NCI-H146 (cell line): ENCODE measurements around the gene GNAI1.

ENCODE experiments used
- DNase-seq: peaks from one replicate; lab custom pipeline; 2025; lab: John Stamatoyannopoulos, UW

GNAI1 gene

DNA sequence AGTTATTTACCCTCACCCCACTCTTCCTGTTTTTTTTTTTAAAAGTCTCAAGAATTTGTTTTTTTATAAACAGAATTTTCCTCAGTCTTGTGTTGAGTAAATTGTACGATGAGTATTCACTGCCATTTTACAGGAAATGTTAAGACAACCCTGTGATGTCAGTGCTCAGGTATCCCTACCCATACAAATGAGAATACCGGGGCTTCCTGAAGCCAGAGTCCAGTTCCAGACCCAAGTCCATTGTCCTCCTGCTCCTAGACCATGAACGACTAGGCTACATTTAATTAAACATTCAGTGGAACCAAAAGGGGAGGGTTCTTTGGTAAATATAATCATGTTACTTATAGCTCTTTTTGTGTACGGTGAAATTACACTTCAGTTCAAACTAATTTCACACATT lies 79.2 kb downstream of the GNAI1 start:
- no peak for DNase-seq

- no peak for DNase-seq
Measured at GRCh38 chr7:80215734-80216133, 81.1 kb downstream of the GNAI1 start.

GRCh38 chr7:80216996-80217842 lies 82.6 kb downstream of the GNAI1 start:
- no peak for DNase-seq

DNA sequence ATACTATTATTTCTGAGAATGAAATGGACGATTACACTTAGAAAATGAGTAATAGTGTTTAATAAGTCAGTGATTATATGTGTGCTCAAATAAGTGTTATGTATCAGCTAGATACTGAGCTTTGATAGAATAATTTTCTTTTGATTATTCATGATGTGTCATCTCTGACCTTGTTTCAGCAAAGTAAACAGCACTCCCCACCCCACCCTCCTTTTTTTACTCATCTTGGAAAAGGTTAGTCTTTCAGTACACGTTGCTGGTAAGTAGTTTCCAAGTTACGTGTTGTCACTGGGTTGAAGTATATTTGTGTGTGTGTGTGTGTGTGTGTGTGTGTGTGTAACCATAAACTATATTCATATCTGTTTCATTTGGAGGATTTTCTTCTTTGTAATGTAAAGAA lies 84.1 kb downstream of the GNAI1 start:
- no peak for DNase-seq

GRCh38 chr7:80220022-80220634 lies 85.5 kb downstream of the GNAI1 start:
- DNase-seq, result no peak

DNA sequence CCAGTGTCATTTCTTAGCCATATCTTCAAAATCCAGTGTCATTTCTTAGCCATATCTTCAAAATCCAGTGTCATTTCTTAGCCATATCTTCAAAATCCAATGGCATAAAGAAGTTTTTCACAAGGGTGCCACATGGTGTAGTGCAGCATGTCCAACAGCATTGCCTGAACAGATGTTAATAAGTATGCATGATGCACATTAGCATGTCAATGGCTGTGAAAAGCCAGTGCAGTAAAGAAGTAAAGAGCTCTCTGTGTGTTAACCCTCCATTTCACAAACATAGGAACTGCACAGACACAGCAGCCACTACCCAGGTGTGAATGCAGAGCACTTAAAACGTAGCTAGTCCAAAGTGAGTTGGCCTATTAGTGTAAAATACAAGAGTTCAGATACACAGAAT lies 89.8 kb downstream of the GNAI1 start:
- DNase-seq, result no peak

DNA sequence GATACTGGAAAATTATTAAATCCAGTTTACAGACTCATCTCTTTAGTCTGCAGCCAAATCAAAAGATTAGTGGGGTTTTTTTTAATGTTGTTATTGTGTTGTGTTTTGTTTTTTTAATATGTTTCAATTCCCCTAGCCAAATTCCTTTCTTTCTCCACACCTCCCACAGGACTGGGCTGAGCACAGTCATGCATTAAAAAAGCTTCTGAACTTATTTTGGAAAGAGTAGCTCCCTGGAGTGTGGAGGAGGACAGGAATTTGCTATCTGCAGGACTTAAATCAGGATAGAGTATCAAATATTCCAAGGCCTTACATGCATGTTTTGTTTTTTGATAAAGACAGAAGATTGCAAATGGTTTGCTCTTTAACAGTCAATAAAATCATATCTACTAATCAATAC lies 90.7 kb downstream of the GNAI1 start:
- DNase-seq, result no peak

- DNase-seq, result no peak
Measured at GRCh38 chr7:80226629-80227028, 92.0 kb downstream of the GNAI1 start.

DNA sequence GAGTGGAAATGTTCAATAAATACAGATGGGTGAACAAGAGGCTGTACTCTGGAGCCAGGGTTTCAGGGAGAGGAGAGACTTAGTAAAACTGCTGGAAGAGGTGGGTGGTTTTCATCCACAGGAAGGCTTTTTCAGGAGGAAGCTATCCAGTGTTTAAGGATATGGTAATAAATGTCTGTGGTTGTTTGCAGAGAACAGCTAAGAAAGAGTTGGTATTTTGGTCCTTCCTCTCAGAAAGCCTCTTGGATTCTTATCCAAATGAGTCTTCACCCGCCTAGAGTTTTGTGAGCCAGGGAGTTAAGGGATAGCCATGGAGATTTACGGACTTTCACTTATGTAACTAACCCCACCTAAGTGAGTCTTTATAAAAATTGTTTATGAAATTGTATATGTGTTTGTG lies 95.7 kb downstream of the GNAI1 start:
- DNase-seq, result no peak

DNA sequence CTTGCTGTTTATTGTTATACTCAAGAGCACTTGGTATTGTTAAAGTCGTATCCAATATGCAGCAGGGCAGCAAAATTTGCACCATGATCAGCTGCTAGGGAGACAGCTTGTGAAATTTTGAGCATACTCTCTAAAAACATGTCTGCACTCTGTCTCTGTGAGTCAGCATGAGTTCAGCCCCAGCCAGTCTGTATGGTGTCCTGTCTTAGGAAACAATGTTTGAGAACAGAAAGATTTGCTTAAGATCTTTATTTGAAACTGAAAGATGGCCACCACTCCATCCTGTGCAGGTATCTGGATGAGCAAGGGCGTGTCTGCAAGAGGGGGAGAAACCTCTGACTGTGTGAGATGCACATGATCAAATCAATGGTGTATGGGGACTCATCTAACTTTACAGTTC lies 97.1 kb downstream of the GNAI1 start:
- no peak for DNase-seq

DNA sequence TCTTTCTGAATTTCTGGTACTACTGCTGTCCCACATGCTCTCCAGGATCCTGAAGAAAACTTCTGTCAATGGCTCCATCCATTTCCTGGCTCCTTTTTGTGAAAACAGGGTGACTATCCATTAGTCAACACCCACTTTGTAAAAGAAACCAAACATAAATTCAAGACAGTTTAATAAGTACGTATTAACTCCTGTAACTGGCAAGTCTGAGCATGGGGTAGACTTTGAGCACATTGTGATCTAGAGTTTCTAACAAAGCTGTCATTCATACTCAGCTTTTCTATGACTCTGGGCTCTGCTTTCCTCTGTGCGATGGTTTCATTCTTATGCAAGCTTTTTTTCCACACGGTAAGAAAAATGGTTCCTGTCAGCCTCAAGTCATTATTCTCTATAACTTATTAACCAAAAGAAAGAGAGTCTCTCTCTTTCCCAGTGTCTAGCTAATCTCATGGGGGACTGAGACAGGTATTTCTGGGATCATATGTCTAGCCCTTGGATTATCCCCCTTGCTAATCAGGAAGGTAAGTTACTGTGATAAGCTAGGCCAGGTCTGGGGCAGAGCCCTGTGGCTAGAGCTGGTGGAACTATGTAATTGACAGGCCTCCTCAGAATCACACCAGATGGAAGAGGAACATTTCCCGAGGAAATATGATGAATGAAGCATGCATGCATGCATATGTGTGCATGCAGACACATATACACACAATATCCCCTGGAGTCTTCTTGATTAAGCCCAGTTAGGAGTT lies 98.5 kb downstream of the GNAI1 start:
- DNase-seq, result no peak

- no peak for DNase-seq
Measured at GRCh38 chr7:80235334-80235733, 100.7 kb downstream of the GNAI1 start.

- DNase-seq, result no peak
Measured at GRCh38 chr7:80236681-80237080, 102.0 kb downstream of the GNAI1 start.

GRCh38 chr7:80240265-80241025 lies 105.8 kb downstream of the GNAI1 start:
- DNase-seq, result no peak

DNA sequence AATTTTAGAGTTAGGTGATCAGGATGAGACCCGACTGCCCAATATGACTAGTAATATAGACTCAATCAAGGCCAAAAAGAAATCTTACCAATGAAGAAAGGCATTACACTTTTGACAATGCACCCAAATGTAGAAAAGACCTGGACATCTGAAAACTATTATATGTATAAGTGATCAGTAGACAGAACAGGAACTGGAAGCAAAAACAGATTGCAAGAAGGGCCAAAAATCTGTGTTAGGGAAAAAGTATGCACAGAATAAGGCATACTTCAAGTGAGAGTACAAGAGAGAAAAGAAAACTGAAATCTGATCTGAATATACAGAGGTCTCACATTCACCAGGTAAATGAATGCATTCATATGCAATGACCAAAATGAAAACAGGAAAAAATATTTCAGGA lies 107.0 kb downstream of the GNAI1 start:
- no peak for DNase-seq

- DNase-seq, result no peak
Measured at GRCh38 chr7:80243425-80243824, 108.8 kb downstream of the GNAI1 start.

GRCh38 chr7:80244206-80244916 lies 109.7 kb downstream of the GNAI1 start:
- no peak for DNase-seq

- no peak for DNase-seq
Measured at GRCh38 chr7:80247144-80247543, 112.5 kb downstream of the GNAI1 start.

DNA sequence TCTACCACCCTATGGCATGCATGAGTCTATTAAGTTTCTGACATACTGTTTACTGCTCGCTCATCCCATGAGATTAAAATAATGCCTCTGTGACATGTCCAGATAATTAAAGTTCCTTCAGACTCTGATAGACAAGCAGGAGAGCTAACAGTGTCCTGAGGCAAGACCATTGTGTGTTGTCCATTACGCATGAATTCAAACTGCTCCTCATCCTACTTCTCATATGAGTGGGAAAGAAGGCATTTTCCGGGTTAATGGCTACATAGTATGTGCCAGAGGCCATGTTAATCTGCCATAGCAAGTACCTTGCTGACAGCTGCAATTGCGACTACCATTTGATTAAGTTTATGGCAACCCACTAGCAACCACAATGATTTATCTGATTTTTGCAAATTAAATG lies 113.3 kb downstream of the GNAI1 start:
- DNase-seq, result no peak

DNA sequence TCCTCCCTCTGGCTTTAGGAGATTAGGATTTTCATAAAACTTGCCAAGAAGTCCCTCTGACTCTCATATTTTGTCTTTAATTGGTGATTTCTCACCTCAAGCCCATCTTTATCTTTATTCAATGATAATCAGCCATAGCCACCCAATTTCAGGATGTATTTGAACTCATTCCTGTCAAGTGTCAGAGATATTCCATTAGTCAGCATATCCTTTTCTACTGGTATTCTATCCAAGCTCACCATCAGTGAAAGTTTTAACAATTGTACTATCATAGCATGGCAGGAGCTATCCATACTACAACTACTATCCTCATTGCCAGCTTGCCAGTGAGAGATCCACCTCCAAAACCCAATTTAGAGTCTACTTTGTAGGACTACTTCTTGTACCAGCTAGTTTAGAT lies 114.6 kb downstream of the GNAI1 start:
- DNase-seq, result no peak

DNA sequence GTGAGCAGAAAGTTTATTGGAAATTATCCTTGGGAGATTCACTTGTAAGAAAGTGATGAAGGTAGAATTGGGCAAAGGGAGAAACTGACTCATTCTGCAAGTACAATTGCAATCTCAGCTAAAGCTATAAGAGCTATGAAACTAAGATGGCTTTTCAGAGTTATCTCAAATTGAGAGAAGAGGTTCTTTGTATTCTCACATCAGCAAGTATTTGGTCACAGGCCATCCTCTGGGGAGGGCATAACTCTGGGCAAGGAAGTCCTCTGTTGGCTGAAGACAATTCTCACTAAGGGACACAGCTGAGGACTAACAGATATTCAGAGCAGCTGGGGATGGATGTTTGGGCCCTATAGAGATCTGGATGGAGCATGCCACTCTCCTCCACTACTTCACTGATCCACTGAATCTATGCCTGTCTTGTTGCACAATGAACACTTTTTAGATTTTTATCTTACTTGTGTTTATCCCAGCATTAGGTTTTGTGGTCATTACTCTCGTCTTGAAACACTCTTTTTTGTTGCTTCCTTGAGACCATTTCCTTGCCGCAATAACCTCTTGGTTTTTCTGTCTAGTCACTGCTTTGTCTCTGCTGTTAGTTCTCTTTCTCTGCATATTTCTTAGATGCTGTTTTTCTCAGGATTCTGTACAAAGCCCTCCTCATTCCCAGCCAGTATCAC lies 115.1 kb downstream of the GNAI1 start:
- no peak for DNase-seq
